Astrocyte (in vitro differentiated cells and primary cell): ENCODE results near the gene REEP3. TPM values are rescaled to one million over a fixed set of nuclear protein-coding genes. Genes with fewer than 3 reads are reported as not detected.

ENCODE experiments used
- DNase-seq: peaks from one replicate; pipeline ENCODE4 v3.0.0-alpha.2; 2010; ENCODE audit warnings: low read depth
- FAIRE-seq: peaks from 2 replicates; lab custom pipeline; 2011; peaks lifted over from hg19 to GRCh38; lab: Jason Lieb, UNC
- H2AFZ ChIP-seq: 2 replicates; pipeline ENCODE4 v1.6.0; 2012; ENCODE audit warnings: low read depth, low read length, inconsistent platforms
- H3K27ac ChIP-seq: 2 replicates; pipeline ENCODE4 v1.5.1; 2011; ENCODE audit warnings: low read depth, low read length, inconsistent platforms
- H3K27me3 ChIP-seq: 2 replicates; pipeline ENCODE4 v1.6.0; 2011; ENCODE audit warnings: low read length, inconsistent platforms; ENCODE audit not compliant: insufficient read depth
- H3K36me3 ChIP-seq: 2 replicates; pipeline ENCODE4 v1.5.1; 2011; ENCODE audit warnings: low read length, inconsistent platforms; ENCODE audit not compliant: insufficient read depth
- H3K4me1 ChIP-seq: 2 replicates; pipeline ENCODE4 v1.5.1; 2011; ENCODE audit warnings: low read length, inconsistent platforms; ENCODE audit not compliant: insufficient read depth
- H3K4me2 ChIP-seq: 2 replicates; pipeline ENCODE4 v1.6.0; 2012; ENCODE audit warnings: low read length, inconsistent platforms
- H3K4me3 ChIP-seq: 2 replicates; pipeline ENCODE4 v1.5.1; 2011; ENCODE audit warnings: low read depth, mild to moderate bottlenecking, low read length, inconsistent platforms; ENCODE audit not compliant: insufficient read depth
- H3K79me2 ChIP-seq: 2 replicates; pipeline ENCODE4 v1.6.0; 2012; ENCODE audit warnings: mild to moderate bottlenecking, low read length, inconsistent platforms; ENCODE audit not compliant: insufficient read depth
- H3K9ac ChIP-seq: 2 replicates; pipeline ENCODE4 v1.6.0; 2012; ENCODE audit warnings: mild to moderate bottlenecking, low read length, inconsistent platforms
- H3K9me3 ChIP-seq: 2 replicates; pipeline ENCODE4 v1.5.1; 2012; ENCODE audit warnings: low read depth, mild to moderate bottlenecking, low read length, inconsistent platforms; ENCODE audit not compliant: insufficient read depth
- H4K20me1 ChIP-seq: 2 replicates; pipeline ENCODE4 v1.6.0; 2012; ENCODE audit warnings: low read length, inconsistent platforms; ENCODE audit not compliant: insufficient read depth
- H3K27ac Mint-ChIP-seq: one replicate; pipeline ENCODE4 v1.8.0; 2021; ENCODE audit warnings: mild to moderate bottlenecking, mixed read lengths; ENCODE audit not compliant: unreplicated experiment
- H3K27me3 Mint-ChIP-seq: one replicate; pipeline ENCODE4 v1.8.0; 2021; ENCODE audit warnings: low read depth, mixed read lengths; ENCODE audit not compliant: unreplicated experiment
- H3K36me3 Mint-ChIP-seq: one replicate; pipeline ENCODE4 v1.8.0; 2021; ENCODE audit warnings: low read depth, mixed read lengths; ENCODE audit not compliant: unreplicated experiment
- H3K4me1 Mint-ChIP-seq: one replicate; pipeline ENCODE4 v1.8.0; 2021; ENCODE audit warnings: low read depth, mixed read lengths; ENCODE audit not compliant: unreplicated experiment
- H3K4me3 Mint-ChIP-seq: one replicate; pipeline ENCODE4 v1.8.0; 2021; ENCODE audit warnings: mild to moderate bottlenecking, moderate library complexity, mixed read lengths; ENCODE audit not compliant: unreplicated experiment
- H3K9me3 Mint-ChIP-seq: one replicate; pipeline ENCODE4 v1.8.0; 2021; ENCODE audit warnings: mild to moderate bottlenecking, mixed read lengths; ENCODE audit not compliant: unreplicated experiment
- EZH2 ChIP-seq: IDR thresholded peaks from 2 replicates; pipeline ENCODE4 v1.6.1; 2012; ENCODE audit warnings: mild to moderate bottlenecking, low read length, inconsistent platforms; ENCODE audit not compliant: insufficient read depth
- total RNA-seq: library from RNA; stranded (reverse); gene quantifications from 2 replicates; pipeline ENCODE4 v1.2.1, GENCODE V29; 2021
- TF ChIP-seq, protein P1 (sequence below): IDR thresholded peaks from 2 replicates; pipeline ENCODE4 v1.5.1; 2011; ENCODE audit warnings: low read depth, mild to moderate bottlenecking, inconsistent platforms, low read length, moderate library complexity; ENCODE audit not compliant: insufficient read depth

The REEP3 gene
- total RNA-seq, 1 donor from 2014 or later = 44.6 TPM

DNA sequence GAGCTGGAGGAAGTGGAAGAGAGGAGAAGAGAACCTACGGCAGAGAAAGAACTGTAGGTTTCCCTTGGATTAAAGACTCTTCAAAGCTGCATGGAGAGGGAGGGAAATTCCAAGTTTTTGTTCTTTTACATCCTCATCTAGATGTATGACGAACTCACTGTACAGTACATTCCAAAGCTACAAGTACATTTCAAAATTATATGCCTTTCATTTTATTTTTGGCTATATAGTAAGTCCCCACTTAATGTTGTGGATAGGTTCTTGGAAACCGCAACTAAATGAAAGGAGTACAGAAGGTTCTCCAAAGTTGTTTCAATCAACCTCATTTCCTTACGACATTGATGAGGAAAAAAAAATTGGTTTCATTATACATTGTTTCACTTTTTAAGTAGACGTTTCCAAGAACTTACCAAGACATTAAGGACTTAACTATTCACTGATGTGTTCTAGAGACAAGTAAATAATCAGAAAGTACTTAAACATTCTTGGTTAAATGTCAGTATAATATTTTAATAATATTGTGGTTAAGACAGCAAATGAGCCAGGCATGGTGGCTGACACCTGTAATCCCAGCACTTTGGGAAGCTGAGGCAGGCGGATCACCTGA is 39.3 kb upstream of the REEP3 start:
- Histone ChIP-seq H3K27ac (no peak overlapping the region), H3K4me1 (no peaks in the 10 kb centered on the region), H3K4me3 (no peak overlapping the region), H3K9me3 (no peaks in the 10 kb centered on the region), H2AFZ (no peak overlapping the region), H3K79me2 (peaks cover 94% of the 10 kb centered on the region), H3K27me3 (no peaks in the 10 kb centered on the region), H4K20me1 (peaks cover 48% of the 10 kb centered on the region), H3K9ac (no peak overlapping the region), H3K4me2 (no peak overlapping the region), H3K36me3 (no peaks in the 10 kb centered on the region)
- H3K27me3 Mint-ChIP-seq = no peaks in the 10 kb centered on the region
- H3K4me3 Mint-ChIP-seq = no peak overlapping the region
- H3K4me1 Mint-ChIP-seq = no peaks in the 10 kb centered on the region
- H3K9me3 Mint-ChIP-seq = no peaks in the 10 kb centered on the region
- no peaks in the 10 kb centered on the region for H3K36me3 Mint-ChIP-seq
- FAIRE-seq = no peak
- no peak for DNase-seq
- H3K27ac Mint-ChIP-seq = no peak overlapping the region
- TF ChIP-seq, protein P1, sequence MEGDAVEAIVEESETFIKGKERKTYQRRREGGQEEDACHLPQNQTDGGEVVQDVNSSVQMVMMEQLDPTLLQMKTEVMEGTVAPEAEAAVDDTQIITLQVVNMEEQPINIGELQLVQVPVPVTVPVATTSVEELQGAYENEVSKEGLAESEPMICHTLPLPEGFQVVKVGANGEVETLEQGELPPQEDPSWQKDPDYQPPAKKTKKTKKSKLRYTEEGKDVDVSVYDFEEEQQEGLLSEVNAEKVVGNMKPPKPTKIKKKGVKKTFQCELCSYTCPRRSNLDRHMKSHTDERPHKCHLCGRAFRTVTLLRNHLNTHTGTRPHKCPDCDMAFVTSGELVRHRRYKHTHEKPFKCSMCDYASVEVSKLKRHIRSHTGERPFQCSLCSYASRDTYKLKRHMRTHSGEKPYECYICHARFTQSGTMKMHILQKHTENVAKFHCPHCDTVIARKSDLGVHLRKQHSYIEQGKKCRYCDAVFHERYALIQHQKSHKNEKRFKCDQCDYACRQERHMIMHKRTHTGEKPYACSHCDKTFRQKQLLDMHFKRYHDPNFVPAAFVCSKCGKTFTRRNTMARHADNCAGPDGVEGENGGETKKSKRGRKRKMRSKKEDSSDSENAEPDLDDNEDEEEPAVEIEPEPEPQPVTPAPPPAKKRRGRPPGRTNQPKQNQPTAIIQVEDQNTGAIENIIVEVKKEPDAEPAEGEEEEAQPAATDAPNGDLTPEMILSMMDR = no peak
- TF ChIP-seq EZH2 = no peak

DNA sequence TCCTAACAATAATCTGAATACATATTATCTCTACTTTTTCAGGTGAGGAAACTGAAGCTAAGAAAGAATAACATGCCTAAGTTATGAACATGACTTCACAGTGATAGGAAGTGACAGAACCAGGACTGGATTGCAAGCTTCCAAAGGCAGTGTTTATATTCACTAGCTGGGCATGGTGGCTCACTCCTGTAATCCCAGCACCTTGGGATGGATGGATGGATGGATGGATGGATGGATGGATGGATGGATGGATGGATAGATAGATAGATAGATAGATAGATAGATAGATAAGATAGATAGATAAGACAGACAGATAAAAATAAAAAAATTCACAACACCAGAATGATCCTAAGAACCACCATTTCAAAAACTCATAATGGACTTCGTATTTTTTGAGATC is 37.2 kb upstream of the REEP3 start:
- H3K4me3 Mint-ChIP-seq = no peak overlapping the region
- H3K36me3 Mint-ChIP-seq = no peaks in the 10 kb centered on the region

DNA sequence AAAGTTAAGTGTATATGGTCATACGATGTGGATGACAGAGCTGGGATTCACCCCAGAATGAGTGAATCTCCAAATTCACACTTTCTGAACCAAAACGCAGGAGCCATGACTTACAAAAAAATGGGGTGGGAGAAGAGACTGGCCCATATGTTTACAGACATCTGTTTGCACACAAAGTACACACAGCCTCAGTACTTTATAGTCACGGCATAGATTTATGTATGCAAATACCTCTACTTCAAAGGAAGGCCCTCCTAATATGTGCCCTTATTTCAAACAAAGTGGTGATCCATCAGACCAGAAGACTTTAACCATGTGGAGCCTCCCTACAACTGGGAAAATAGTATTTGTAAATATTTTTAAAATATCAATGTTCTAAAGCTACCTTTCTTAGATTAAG is 33.2 kb upstream of the REEP3 start:
- Histone ChIP-seq H3K4me1 (no peaks in the 10 kb centered on the region), H2AFZ (no peak overlapping the region), H3K36me3 (no peaks in the 10 kb centered on the region), H4K20me1 (peaks cover 47% of the 10 kb centered on the region), H3K79me2 (peaks cover 88% of the 10 kb centered on the region), H3K4me3 (no peak overlapping the region), H3K9me3 (peaks cover 3% of the 10 kb centered on the region), H3K27ac (no peak overlapping the region), H3K4me2 (no peak overlapping the region), H3K27me3 (no peaks in the 10 kb centered on the region), H3K9ac (no peak overlapping the region)
- Mint-ChIP-seq H3K27me3 (no peaks in the 10 kb centered on the region), H3K4me1 (peaks cover 7% of the 10 kb centered on the region), H3K27ac (no peak overlapping the region), H3K9me3 (no peaks in the 10 kb centered on the region), H3K4me3 (no peak overlapping the region), H3K36me3 (no peaks in the 10 kb centered on the region)
- no peak for TF ChIP-seq EZH2
- TF ChIP-seq, protein P1 = no peak
- FAIRE-seq = no peak
- DNase-seq = no peak

More for the DNA sequence above, 37.2 kb upstream of the REEP3 start:
- no peaks in the 10 kb centered on the region for H3K36me3 ChIP-seq
- H3K4me1 ChIP-seq = no peaks in the 10 kb centered on the region
- H3K9me3 ChIP-seq = no peaks in the 10 kb centered on the region
- H3K4me1 Mint-ChIP-seq = no peaks in the 10 kb centered on the region
- no peak overlapping the region for H3K4me3 ChIP-seq
- peaks cover 94% of the 10 kb centered on the region for H3K79me2 ChIP-seq
- H3K27ac Mint-ChIP-seq = no peak overlapping the region
- no peak overlapping the region for H3K4me2 ChIP-seq
- H3K27me3 ChIP-seq = no peaks in the 10 kb centered on the region
- no peak for TF ChIP-seq EZH2
- TF ChIP-seq, protein P1 = no peak
- no peaks in the 10 kb centered on the region for H3K27me3 Mint-ChIP-seq
- no peak for DNase-seq
- peaks cover 50% of the 10 kb centered on the region for H4K20me1 ChIP-seq
- H3K9me3 Mint-ChIP-seq = no peaks in the 10 kb centered on the region
- H2AFZ ChIP-seq = no peak overlapping the region
- no peak overlapping the region for H3K27ac ChIP-seq
- no peak for FAIRE-seq
- H3K9ac ChIP-seq = no peak overlapping the region
